ENCODE measurements around the gene CD3D.

The CD3D gene

DNA sequence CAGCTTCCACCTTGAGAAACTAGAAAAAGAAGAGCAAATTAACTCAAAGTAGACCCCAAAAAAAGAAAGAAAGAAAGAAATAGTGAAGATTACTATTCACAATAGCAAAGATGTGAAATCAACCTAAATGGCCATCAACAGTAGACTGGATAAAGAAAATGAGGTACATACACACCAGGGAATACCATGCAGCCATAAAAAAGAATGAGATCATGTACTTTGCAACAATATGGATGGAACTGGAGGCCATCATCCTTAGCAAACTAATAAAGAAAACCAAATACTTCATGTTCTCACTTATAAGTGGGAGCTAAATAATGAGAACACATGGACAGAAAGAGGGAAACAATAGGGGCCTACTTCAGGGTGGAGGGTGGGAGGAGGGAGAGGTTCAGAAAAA lies 13.8 kb downstream of the CD3D start:
- no peak overlapping the region for H2BK120ac ChIP-seq (ENCODE audit: low read depth, low read length)
- no peak overlapping the region for H2BK15ac ChIP-seq (ENCODE audit: low read depth, poor library complexity, severe bottlenecking)
- H2AFZ ChIP-seq (ENCODE audit: low read depth, low read length) = no peak overlapping the region
- no peak overlapping the region for H2BK5ac ChIP-seq (ENCODE audit: low read depth, low read length, poor library complexity, severe bottlenecking)
- H3K18ac ChIP-seq (ENCODE audit: low read depth in 1 of 2, low read length in 2 of 2) = no peak overlapping the region
- no peak overlapping the region for H2BK12ac ChIP-seq (ENCODE audit: low read length in 2 of 2)
- no peak overlapping the region for H2AK5ac ChIP-seq (ENCODE audit: low read length, severe bottlenecking)
- no peak overlapping the region for H4K91ac ChIP-seq (ENCODE audit: low read length)
- peaks cover 0 to 7% of the 10 kb centered on the region in 2 experiments for H3K27me3 ChIP-seq (ENCODE audit: control insufficient read depth in 1 of 2, insufficient read depth in 1 of 2, low read length in 2 of 2)
- no peak overlapping the region for H4K8ac ChIP-seq (ENCODE audit: low read length)
- H3K23ac ChIP-seq (ENCODE audit: low read length in 2 of 2) = no peak overlapping the region
- no peak overlapping the region for H3K14ac ChIP-seq (ENCODE audit: low read length in 2 of 2)
- no peaks in the 10 kb centered on the region for H3K4me1 ChIP-seq (ENCODE audit: control insufficient read depth, insufficient read depth, low read depth, low read length)
- no peak overlapping the region for H3K9ac ChIP-seq (ENCODE audit: low read length)
- no peaks in the 10 kb centered on the region for H3K36me3 ChIP-seq (ENCODE audit: control insufficient read depth in 1 of 2, insufficient read depth in 2 of 2, low read depth in 1 of 2, low read length in 2 of 2)
- no peaks in the 10 kb centered on the region for H3K9me3 ChIP-seq (ENCODE audit: control insufficient read depth, low read length)
- H3K79me1 ChIP-seq (replicated peaks; ENCODE audit: low read length, poor library complexity, severe bottlenecking) = no peaks in the 10 kb centered on the region
- H3K4ac ChIP-seq (ENCODE audit: low read depth in 1 of 2, low read length in 2 of 2) = no peak overlapping the region
- no peak for DNase-seq
- H3K4me3 ChIP-seq (ENCODE audit: insufficient read depth in 1 of 2, low read depth in 1 of 2, low read length in 2 of 2) = no peak overlapping the region
- no peak overlapping the region for H3K4me2 ChIP-seq (ENCODE audit: low read length, poor library complexity, severe bottlenecking)
- H3K27ac ChIP-seq (ENCODE audit: low read length, poor library complexity, severe bottlenecking) = no peak overlapping the region

DNA sequence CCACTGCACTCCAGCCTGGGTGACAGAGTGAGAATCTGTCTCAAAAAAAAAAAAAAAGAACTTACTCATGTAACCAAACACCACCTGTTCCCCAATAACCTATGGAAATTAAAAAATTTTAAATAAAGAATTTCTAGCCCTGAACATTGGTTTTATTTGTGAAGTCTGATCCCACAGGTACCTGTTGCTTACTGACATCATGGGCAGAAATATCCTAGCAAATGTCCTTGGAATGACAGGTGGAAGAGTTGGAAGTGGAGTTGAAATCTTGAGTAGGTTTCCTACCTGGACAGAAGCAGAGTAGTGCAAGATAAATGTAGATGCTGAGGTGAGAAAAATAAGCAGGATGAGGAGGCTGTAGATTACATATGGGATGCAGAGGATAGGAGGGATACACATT lies 17.2 kb downstream of the CD3D start:
- Histone ChIP-seq H2AFZ (ENCODE audit: low read depth, low read length) (no peak overlapping the region), H3K9ac (ENCODE audit: low read length) (no peak overlapping the region), H3K14ac (ENCODE audit: low read length in 2 of 2) (no peak overlapping the region), H2BK5ac (ENCODE audit: low read depth, low read length, poor library complexity, severe bottlenecking) (no peak overlapping the region), H3K4me3 (ENCODE audit: insufficient read depth in 1 of 2, low read depth in 1 of 2, low read length in 2 of 2) (no peak overlapping the region), H3K9me3 (ENCODE audit: control insufficient read depth, low read length) (no peaks in the 10 kb centered on the region), H3K27me3 (ENCODE audit: control insufficient read depth in 1 of 2, insufficient read depth in 1 of 2, low read length in 2 of 2) (peaks cover 0 to 7% of the 10 kb centered on the region in 2 experiments), H3K18ac (ENCODE audit: low read depth in 1 of 2, low read length in 2 of 2) (no peak overlapping the region), H4K8ac (ENCODE audit: low read length) (no peak overlapping the region), H2BK120ac (ENCODE audit: low read depth, low read length) (no peak overlapping the region), H4K91ac (ENCODE audit: low read length) (no peak overlapping the region), H3K27ac (ENCODE audit: low read length, poor library complexity, severe bottlenecking) (no peak overlapping the region), H3K23ac (ENCODE audit: low read length in 2 of 2) (no peak overlapping the region), H2BK15ac (ENCODE audit: low read depth, poor library complexity, severe bottlenecking) (no peak overlapping the region), H2AK5ac (ENCODE audit: low read length, severe bottlenecking) (no peak overlapping the region), H2BK12ac (ENCODE audit: low read length in 2 of 2) (no peak overlapping the region), H3K4me1 (ENCODE audit: control insufficient read depth, insufficient read depth, low read depth, low read length) (no peaks in the 10 kb centered on the region), H3K4me2 (ENCODE audit: low read length, poor library complexity, severe bottlenecking) (no peak overlapping the region), H3K79me1 (replicated peaks; ENCODE audit: low read length, poor library complexity, severe bottlenecking) (no peaks in the 10 kb centered on the region), H3K36me3 (ENCODE audit: control insufficient read depth in 1 of 2, insufficient read depth in 2 of 2, low read depth in 1 of 2, low read length in 2 of 2) (no peaks in the 10 kb centered on the region), H3K4ac (ENCODE audit: low read depth in 1 of 2, low read length in 2 of 2) (no peak overlapping the region)
- DNase-seq = no peak

DNA sequence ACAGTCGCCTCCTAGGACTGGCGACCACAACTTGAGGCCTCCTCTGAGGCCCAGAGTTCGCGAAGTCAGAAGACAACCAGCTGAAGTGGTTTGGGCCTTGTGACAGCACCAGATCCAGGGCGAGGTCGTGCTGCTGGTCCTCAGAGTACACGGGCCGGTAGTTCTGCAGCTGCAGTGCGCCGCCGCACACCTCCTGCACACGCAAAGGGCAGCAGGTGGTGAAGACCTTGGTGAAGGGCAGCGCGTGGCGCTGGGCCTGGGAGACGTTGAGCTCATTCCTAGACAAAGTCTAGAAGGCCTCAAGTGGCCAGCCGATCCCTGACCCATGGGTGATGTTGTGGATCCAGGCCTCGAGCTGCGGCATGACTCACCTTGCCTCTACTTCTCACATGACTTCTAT lies 19.8 kb downstream of the CD3D start:
- no peak overlapping the region for H3K9ac ChIP-seq (ENCODE audit: low read length)
- H2AFZ ChIP-seq (ENCODE audit: low read depth, low read length) = no peak overlapping the region
- no peak overlapping the region for H2AK5ac ChIP-seq (ENCODE audit: low read length, severe bottlenecking)
- no peaks in the 10 kb centered on the region for H3K36me3 ChIP-seq (ENCODE audit: control insufficient read depth in 1 of 2, insufficient read depth in 2 of 2, low read depth in 1 of 2, low read length in 2 of 2)
- no peak overlapping the region for H2BK120ac ChIP-seq (ENCODE audit: low read depth, low read length)
- no peaks in the 10 kb centered on the region for H3K9me3 ChIP-seq (ENCODE audit: control insufficient read depth, low read length)
- no peak overlapping the region for H3K14ac ChIP-seq (ENCODE audit: low read length in 2 of 2)
- no peak overlapping the region for H3K4me2 ChIP-seq (ENCODE audit: low read length, poor library complexity, severe bottlenecking)
- H4K8ac ChIP-seq (ENCODE audit: low read length) = no peak overlapping the region
- no peak overlapping the region for H3K27ac ChIP-seq (ENCODE audit: low read length, poor library complexity, severe bottlenecking)
- H3K79me1 ChIP-seq (replicated peaks; ENCODE audit: low read length, poor library complexity, severe bottlenecking) = no peaks in the 10 kb centered on the region
- H2BK15ac ChIP-seq (ENCODE audit: low read depth, poor library complexity, severe bottlenecking) = no peak overlapping the region
- H2BK5ac ChIP-seq (ENCODE audit: low read depth, low read length, poor library complexity, severe bottlenecking) = no peak overlapping the region
- H3K4me1 ChIP-seq (ENCODE audit: control insufficient read depth, insufficient read depth, low read depth, low read length) = no peaks in the 10 kb centered on the region
- H3K4me3 ChIP-seq (ENCODE audit: insufficient read depth in 1 of 2, low read depth in 1 of 2, low read length in 2 of 2) = no peak overlapping the region
- DNase-seq = no peak
- H3K4ac ChIP-seq (ENCODE audit: low read depth in 1 of 2, low read length in 2 of 2) = no peak overlapping the region
- H3K23ac ChIP-seq (ENCODE audit: low read length in 2 of 2) = no peak overlapping the region
- WGBS = 92% methylated on average over 19 of the region's 19 CpGs
- H2BK12ac ChIP-seq (ENCODE audit: low read length in 2 of 2) = no peak overlapping the region
- H4K91ac ChIP-seq (ENCODE audit: low read length) = no peak overlapping the region
- peaks cover 8 to 14% of the 10 kb centered on the region in 2 experiments for H3K27me3 ChIP-seq (ENCODE audit: control insufficient read depth in 1 of 2, insufficient read depth in 1 of 2, low read length in 2 of 2)
- H3K18ac ChIP-seq (ENCODE audit: low read depth in 1 of 2, low read length in 2 of 2) = no peak overlapping the region

DNA sequence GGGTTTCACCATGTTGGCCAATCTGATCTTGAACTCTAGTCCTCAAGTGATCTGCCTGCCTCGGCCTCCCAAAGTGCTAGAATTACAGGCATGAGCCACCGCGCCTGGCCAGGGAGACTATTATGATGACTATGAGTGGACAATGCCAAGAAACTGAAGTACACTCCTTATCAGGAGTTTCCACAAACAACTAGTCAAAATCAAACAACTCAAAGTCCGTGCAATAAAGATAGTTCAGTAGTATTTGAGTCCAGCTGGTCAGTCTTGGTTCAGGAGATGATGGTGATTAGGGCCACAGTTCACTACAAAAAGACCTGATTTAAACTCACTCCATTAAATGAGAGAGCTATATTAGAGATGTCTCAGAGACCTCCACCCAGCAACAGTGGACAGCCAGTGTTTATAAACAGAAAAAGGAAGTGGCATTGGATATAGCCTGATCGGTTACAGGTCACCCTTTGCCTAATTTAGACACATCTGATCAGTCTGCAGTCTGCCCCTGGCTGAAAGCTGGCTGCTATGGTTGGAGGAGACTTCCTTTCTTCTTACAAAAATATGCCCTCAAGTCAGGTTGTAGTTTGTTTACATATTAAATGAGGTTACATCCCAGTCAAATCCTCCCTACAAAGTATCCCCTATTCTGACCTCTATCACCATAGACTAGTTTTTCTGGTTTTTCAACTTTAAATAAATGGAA lies 21.0 kb downstream of the CD3D start:
- H3K14ac ChIP-seq (ENCODE audit: low read length in 2 of 2) = no peak overlapping the region
- H3K4me1 ChIP-seq (ENCODE audit: control insufficient read depth, insufficient read depth, low read depth, low read length) = peaks cover 4% of the 10 kb centered on the region
- peaks cover 8 to 15% of the 10 kb centered on the region in 2 experiments for H3K27me3 ChIP-seq (ENCODE audit: control insufficient read depth in 1 of 2, insufficient read depth in 1 of 2, low read length in 2 of 2)
- H3K4me3 ChIP-seq (ENCODE audit: insufficient read depth in 1 of 2, low read depth in 1 of 2, low read length in 2 of 2) = no peak overlapping the region
- H2AK5ac ChIP-seq (ENCODE audit: low read length, severe bottlenecking) = no peak overlapping the region
- no peak overlapping the region for H3K23ac ChIP-seq (ENCODE audit: low read length in 2 of 2)
- H2BK12ac ChIP-seq (ENCODE audit: low read length in 2 of 2) = no peak overlapping the region
- H4K8ac ChIP-seq (ENCODE audit: low read length) = no peak overlapping the region
- H2AFZ ChIP-seq (ENCODE audit: low read depth, low read length) = no peak overlapping the region
- no peak overlapping the region for H3K9ac ChIP-seq (ENCODE audit: low read length)
- no peak overlapping the region for H2BK5ac ChIP-seq (ENCODE audit: low read depth, low read length, poor library complexity, severe bottlenecking)
- no peak overlapping the region for H3K18ac ChIP-seq (ENCODE audit: low read depth in 1 of 2, low read length in 2 of 2)
- no peaks in the 10 kb centered on the region for H3K79me1 ChIP-seq (replicated peaks; ENCODE audit: low read length, poor library complexity, severe bottlenecking)
- H2BK15ac ChIP-seq (ENCODE audit: low read depth, poor library complexity, severe bottlenecking) = no peak overlapping the region
- no peak overlapping the region for H3K27ac ChIP-seq (ENCODE audit: low read length, poor library complexity, severe bottlenecking)
- H3K36me3 ChIP-seq (ENCODE audit: control insufficient read depth in 1 of 2, insufficient read depth in 2 of 2, low read depth in 1 of 2, low read length in 2 of 2) = no peaks in the 10 kb centered on the region
- no peak overlapping the region for H3K4ac ChIP-seq (ENCODE audit: low read depth in 1 of 2, low read length in 2 of 2)
- no peak overlapping the region for H2BK120ac ChIP-seq (ENCODE audit: low read depth, low read length)
- no peaks in the 10 kb centered on the region for H3K9me3 ChIP-seq (ENCODE audit: control insufficient read depth, low read length)
- H3K4me2 ChIP-seq (ENCODE audit: low read length, poor library complexity, severe bottlenecking) = no peak overlapping the region
- H4K91ac ChIP-seq (ENCODE audit: low read length) = no peak overlapping the region
- DNase-seq = peak; percentile 1
- WGBS = 86% methylated on average over 3 of the region's 5 CpGs
